ENCODE data around the gene VPS35L. TPM values are rescaled to one million over a fixed set of nuclear protein-coding genes. Genes with fewer than 3 reads are reported as not detected.

VPS35L gene
- total and polyA plus RNA-seq, 2 experiments from 2014 or later, result 48.0 to 54.6 TPM

DNA sequence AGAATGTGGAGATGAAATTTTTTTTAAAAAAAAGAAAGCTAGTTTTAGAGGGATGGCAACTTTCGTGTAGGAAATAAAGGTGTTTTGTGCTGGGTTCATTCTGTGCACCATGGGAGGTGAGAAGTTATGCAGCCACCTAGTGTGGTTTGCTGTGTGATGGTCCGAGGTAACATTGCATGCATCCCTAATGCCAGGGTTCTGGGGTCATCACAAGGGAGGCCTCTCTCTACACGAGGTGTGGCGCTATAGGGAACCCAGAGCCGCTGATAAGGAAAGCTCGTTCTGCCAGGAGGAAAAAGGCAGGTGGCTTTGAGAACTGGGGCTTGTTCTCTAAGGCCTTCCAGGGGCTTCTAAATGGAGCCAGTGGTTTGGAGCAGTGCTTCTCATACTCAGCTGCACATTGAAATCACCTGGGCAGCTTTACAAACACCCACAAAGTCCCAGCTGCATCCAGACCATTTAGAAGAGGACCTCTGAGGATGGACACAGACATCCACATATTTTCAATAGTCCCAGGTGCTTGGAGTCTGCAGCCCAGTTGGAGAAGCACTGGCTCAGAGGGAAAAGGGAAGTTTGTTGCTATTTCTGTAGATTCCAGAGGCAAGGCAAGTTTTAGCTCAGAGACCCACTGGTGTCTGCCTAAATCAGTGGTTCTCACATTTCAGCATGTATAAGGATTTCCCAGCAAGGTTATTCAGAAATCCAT is 43.5 kb downstream of the VPS35L start:
- H3K4me3 ChIP-seq, result no peak overlapping the region
- no peaks in the 10 kb centered on the region for H3K27me3 ChIP-seq (ENCODE audit: insufficient read depth)
- no peaks in the 10 kb centered on the region for H3K9me3 Mint-ChIP-seq
- no peak overlapping the region for H3K4me3 Mint-ChIP-seq
- no peaks in the 10 kb centered on the region for H3K9me2 ChIP-seq (ENCODE audit: insufficient read depth)
- no peaks in the 10 kb centered on the region for H3F3A ChIP-seq (replicated peaks; ENCODE audit: low read depth)
- TF ChIP-seq ZNF331 (CRISPR knock-in tag; IDR thresholded peaks at IDR 0.05; ENCODE audit: low read depth), result no peak
- TF ChIP-seq, protein P1, sequence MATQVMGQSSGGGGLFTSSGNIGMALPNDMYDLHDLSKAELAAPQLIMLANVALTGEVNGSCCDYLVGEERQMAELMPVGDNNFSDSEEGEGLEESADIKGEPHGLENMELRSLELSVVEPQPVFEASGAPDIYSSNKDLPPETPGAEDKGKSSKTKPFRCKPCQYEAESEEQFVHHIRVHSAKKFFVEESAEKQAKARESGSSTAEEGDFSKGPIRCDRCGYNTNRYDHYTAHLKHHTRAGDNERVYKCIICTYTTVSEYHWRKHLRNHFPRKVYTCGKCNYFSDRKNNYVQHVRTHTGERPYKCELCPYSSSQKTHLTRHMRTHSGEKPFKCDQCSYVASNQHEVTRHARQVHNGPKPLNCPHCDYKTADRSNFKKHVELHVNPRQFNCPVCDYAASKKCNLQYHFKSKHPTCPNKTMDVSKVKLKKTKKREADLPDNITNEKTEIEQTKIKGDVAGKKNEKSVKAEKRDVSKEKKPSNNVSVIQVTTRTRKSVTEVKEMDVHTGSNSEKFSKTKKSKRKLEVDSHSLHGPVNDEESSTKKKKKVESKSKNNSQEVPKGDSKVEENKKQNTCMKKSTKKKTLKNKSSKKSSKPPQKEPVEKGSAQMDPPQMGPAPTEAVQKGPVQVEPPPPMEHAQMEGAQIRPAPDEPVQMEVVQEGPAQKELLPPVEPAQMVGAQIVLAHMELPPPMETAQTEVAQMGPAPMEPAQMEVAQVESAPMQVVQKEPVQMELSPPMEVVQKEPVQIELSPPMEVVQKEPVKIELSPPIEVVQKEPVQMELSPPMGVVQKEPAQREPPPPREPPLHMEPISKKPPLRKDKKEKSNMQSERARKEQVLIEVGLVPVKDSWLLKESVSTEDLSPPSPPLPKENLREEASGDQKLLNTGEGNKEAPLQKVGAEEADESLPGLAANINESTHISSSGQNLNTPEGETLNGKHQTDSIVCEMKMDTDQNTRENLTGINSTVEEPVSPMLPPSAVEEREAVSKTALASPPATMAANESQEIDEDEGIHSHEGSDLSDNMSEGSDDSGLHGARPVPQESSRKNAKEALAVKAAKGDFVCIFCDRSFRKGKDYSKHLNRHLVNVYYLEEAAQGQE (IDR thresholded peaks at IDR 0.05; ENCODE audit: unreplicated experiment), result no peak
- peaks cover 27% of the 10 kb centered on the region for H3K36me3 Mint-ChIP-seq (ENCODE audit: low read depth)
- ATAC-seq (peak; percentile 72), DNase-seq (ENCODE audit: low spot score) (peak; percentile 11)
- no peaks in the 10 kb centered on the region; the same call in 1 of the 2 replicates for H3K4me1 ChIP-seq (ENCODE audit: insufficient read depth)
- H3K4me2 ChIP-seq, result no peak overlapping the region
- H3K27me3 Mint-ChIP-seq (ENCODE audit: insufficient read depth, low read depth, poor library complexity), result peaks cover 7% of the 10 kb centered on the region
- H4K20me1 ChIP-seq (replicated peaks; ENCODE audit: insufficient read depth), result no peaks in the 10 kb centered on the region; the same call in 1 of the 2 replicates
- H3K4me1 Mint-ChIP-seq, result peaks cover 21% of the 10 kb centered on the region
- H3K27ac ChIP-seq (ENCODE audit: low read depth), result no peak overlapping the region
- H3K36me3 ChIP-seq (ENCODE audit: insufficient read depth), result no peaks in the 10 kb centered on the region
- H3K79me2 ChIP-seq (replicated peaks; ENCODE audit: insufficient read depth), result 0 out of 2 replicates have a peak, but pooled peaks cover 3% of the 10 kb centered on the region
- H2AFZ ChIP-seq, result no peak overlapping the region
- no peak overlapping the region for H3K27ac Mint-ChIP-seq

DNA sequence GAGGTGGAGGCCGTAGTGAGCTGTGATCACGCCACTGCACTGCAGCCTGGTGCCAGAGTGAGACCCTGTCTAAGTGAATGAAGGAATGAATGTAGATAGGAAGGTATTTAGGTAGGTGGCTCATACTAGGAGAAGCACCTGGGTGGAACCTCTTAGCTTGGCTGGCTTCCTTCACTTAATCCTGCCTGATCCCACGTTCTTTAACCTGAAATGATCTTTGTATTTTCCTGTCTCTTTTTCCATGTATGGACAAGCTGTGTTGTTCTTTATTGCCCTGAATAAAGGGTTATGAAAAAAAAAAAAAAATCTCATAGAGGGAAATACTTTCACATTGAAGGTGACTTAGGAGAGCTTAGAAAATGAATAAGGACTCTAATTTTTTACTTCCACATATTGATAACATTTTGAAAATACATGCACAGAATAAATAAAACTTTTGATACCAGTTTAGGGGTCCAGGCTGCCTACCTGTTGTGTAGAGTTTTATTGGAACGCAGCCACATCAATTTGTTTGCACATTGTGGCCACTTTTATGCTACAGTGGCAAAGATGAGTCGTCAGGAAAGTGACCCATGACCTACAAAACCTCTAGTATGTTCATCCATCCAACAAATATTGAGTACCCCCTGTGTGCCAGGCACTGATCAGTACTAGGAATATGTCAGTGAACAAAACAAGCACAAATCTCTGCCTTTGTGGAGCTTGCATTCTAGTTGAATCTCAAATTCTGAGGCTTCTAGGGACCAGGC is 44.6 kb downstream of the VPS35L start:
- H3K4me1 Mint-ChIP-seq, result peaks cover 14% of the 10 kb centered on the region
- no peak for DNase-seq (ENCODE audit: low spot score)
- no peak for TF ChIP-seq JUNB (IDR thresholded peaks at IDR 0.05; ENCODE audit: unreplicated experiment)
- TF ChIP-seq EZH2 (IDR thresholded peaks at IDR 0.05; ENCODE audit: low read depth, unreplicated experiment), result no peak
- TF ChIP-seq, protein P2, sequence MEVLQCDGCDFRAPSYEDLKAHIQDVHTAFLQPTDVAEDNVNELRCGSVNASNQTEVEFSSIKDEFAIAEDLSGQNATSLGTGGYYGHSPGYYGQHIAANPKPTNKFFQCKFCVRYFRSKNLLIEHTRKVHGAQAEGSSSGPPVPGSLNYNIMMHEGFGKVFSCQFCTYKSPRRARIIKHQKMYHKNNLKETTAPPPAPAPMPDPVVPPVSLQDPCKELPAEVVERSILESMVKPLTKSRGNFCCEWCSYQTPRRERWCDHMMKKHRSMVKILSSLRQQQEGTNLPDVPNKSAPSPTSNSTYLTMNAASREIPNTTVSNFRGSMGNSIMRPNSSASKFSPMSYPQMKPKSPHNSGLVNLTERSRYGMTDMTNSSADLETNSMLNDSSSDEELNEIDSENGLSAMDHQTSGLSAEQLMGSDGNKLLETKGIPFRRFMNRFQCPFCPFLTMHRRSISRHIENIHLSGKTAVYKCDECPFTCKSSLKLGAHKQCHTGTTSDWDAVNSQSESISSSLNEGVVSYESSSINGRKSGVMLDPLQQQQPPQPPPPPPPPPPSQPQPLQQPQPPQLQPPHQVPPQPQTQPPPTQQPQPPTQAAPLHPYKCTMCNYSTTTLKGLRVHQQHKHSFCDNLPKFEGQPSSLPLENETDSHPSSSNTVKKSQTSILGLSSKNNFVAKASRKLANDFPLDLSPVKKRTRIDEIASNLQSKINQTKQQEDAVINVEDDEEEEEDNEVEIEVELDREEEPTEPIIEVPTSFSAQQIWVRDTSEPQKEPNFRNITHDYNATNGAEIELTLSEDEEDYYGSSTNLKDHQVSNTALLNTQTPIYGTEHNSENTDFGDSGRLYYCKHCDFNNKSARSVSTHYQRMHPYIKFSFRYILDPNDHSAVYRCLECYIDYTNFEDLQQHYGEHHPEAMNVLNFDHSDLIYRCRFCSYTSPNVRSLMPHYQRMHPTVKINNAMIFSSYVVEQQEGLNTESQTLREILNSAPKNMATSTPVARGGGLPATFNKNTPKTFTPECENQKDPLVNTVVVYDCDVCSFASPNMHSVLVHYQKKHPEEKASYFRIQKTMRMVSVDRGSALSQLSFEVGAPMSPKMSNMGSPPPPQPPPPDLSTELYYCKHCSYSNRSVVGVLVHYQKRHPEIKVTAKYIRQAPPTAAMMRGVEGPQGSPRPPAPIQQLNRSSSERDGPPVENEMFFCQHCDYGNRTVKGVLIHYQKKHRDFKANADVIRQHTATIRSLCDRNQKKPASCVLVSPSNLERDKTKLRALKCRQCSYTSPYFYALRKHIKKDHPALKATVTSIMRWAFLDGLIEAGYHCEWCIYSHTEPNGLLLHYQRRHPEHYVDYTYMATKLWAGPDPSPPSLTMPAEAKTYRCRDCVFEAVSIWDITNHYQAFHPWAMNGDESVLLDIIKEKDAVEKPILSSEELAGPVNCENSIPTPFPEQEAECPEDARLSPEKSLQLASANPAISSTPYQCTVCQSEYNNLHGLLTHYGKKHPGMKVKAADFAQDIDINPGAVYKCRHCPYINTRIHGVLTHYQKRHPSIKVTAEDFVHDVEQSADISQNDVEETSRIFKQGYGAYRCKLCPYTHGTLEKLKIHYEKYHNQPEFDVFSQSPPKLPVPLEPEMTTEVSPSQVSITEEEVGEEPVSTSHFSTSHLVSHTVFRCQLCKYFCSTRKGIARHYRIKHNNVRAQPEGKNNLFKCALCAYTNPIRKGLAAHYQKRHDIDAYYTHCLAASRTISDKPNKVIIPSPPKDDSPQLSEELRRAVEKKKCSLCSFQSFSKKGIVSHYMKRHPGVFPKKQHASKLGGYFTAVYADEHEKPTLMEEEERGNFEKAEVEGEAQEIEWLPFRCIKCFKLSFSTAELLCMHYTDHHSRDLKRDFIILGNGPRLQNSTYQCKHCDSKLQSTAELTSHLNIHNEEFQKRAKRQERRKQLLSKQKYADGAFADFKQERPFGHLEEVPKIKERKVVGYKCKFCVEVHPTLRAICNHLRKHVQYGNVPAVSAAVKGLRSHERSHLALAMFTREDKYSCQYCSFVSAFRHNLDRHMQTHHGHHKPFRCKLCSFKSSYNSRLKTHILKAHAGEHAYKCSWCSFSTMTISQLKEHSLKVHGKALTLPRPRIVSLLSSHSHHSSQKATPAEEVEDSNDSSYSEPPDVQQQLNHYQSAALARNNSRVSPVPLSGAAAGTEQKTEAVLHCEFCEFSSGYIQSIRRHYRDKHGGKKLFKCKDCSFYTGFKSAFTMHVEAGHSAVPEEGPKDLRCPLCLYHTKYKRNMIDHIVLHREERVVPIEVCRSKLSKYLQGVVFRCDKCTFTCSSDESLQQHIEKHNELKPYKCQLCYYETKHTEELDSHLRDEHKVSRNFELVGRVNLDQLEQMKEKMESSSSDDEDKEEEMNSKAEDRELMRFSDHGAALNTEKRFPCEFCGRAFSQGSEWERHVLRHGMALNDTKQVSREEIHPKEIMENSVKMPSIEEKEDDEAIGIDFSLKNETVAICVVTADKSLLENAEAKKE (CRISPR knock-in tag; IDR thresholded peaks at IDR 0.05), result no peak
- TF ChIP-seq NANOG (IDR thresholded peaks at IDR 0.05; ENCODE audit: borderline replicate concordance), result no peak
- no peak for TF ChIP-seq EZH2phosphoT487 (IDR thresholded peaks at IDR 0.05; ENCODE audit: unreplicated experiment)
- TF ChIP-seq, protein P3, sequence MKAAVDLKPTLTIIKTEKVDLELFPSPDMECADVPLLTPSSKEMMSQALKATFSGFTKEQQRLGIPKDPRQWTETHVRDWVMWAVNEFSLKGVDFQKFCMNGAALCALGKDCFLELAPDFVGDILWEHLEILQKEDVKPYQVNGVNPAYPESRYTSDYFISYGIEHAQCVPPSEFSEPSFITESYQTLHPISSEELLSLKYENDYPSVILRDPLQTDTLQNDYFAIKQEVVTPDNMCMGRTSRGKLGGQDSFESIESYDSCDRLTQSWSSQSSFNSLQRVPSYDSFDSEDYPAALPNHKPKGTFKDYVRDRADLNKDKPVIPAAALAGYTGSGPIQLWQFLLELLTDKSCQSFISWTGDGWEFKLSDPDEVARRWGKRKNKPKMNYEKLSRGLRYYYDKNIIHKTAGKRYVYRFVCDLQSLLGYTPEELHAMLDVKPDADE (IDR thresholded peaks at IDR 0.05), result no peak

More for the DNA sequence above, 44.6 kb downstream of the VPS35L start:
- no peaks in the 10 kb centered on the region for H3K36me3 ChIP-seq (ENCODE audit: insufficient read depth)
- no peak overlapping the region for H3K4me2 ChIP-seq
- H4K20me1 ChIP-seq (replicated peaks; ENCODE audit: insufficient read depth), result no peaks in the 10 kb centered on the region; the same call in 1 of the 2 replicates
- no peak overlapping the region for H3K4me3 ChIP-seq
- H3F3A ChIP-seq (replicated peaks; ENCODE audit: low read depth), result no peaks in the 10 kb centered on the region
- Mint-ChIP-seq H3K9me3 (no peaks in the 10 kb centered on the region), H3K36me3 (ENCODE audit: low read depth) (peaks cover 28% of the 10 kb centered on the region), H3K27ac (no peak overlapping the region), H3K27me3 (ENCODE audit: insufficient read depth, low read depth, poor library complexity) (peaks cover 2% of the 10 kb centered on the region), H3K4me3 (no peak overlapping the region)
- 0 out of 2 replicates have a peak, but pooled peaks cover 3% of the 10 kb centered on the region for H3K79me2 ChIP-seq (replicated peaks; ENCODE audit: insufficient read depth)
- H3K27me3 ChIP-seq (ENCODE audit: insufficient read depth), result no peaks in the 10 kb centered on the region
- no peaks in the 10 kb centered on the region for H3K9me2 ChIP-seq (ENCODE audit: insufficient read depth)
- ATAC-seq, result no peak
- H2AFZ ChIP-seq, result no peak overlapping the region
- H3K4me1 ChIP-seq (ENCODE audit: insufficient read depth), result no peaks in the 10 kb centered on the region; the same call in 1 of the 2 replicates
- no peak overlapping the region for H3K27ac ChIP-seq (ENCODE audit: low read depth)
